ENCODE data around the gene PCDHGA7.
"Not testable (repeated sequence)": the region's sequence is repeated elsewhere in the genome, so short reads cannot be mapped to it uniquely, and the experiment has no call there.

Gene PCDHGA7

DNA sequence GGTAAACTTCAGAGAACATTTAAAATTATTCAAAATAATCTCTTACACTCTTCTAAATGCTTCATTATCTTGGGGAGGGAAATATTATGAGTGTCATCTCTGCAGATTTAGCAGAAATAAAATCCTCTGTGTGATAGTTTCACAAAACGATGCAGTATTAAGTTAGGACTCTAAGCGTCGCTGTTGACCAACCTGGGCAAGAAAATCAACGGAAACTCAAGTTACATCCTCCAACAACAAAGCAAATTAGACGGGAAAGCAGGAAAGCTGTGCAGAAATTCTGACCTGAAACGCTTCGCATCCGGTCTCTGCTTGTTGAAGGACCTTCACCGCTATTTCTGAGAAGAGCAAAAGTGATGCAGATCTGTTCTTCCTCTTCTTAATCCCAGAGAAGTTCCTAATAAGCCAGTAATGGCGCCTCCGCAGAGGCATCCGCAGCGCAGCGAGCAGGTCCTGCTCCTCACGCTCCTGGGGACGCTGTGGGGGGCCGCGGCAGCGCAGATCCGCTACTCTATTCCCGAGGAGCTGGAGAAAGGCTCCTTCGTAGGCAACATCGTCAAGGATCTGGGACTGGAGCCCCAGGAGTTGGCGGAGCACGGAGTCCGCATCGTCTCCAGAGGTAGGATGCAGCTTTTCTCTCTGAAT, 8.7 kb upstream of the PCDHGA7 start, which contains the start of gene PCDHGA6:
Gene PCDHGA6, plus strand, starts transcription at position 219 of the 645 bp plus-strand sequence. Its CDS starts 193 bp downstream, at position 412.
- Mint-ChIP-seq H3K27ac (no peak within 1 kb of the TSS), H3K27me3 (ENCODE audit: low read depth, poor library complexity) (no peaks in the 10 kb centered on the region), H3K9me3 (peaks cover 87% of the 10 kb centered on the region), H3K36me3 (ENCODE audit: low read depth) (peaks cover 30% of the 10 kb centered on the region), H3K4me1 (no peaks in the 10 kb centered on the region), H3K4me3 (no peak within 1 kb of the TSS)
- DNase-seq, result no peak
- TF ChIP-seq, protein P1, sequence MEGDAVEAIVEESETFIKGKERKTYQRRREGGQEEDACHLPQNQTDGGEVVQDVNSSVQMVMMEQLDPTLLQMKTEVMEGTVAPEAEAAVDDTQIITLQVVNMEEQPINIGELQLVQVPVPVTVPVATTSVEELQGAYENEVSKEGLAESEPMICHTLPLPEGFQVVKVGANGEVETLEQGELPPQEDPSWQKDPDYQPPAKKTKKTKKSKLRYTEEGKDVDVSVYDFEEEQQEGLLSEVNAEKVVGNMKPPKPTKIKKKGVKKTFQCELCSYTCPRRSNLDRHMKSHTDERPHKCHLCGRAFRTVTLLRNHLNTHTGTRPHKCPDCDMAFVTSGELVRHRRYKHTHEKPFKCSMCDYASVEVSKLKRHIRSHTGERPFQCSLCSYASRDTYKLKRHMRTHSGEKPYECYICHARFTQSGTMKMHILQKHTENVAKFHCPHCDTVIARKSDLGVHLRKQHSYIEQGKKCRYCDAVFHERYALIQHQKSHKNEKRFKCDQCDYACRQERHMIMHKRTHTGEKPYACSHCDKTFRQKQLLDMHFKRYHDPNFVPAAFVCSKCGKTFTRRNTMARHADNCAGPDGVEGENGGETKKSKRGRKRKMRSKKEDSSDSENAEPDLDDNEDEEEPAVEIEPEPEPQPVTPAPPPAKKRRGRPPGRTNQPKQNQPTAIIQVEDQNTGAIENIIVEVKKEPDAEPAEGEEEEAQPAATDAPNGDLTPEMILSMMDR (IDR thresholded peaks at IDR 0.05), result no peak

DNA sequence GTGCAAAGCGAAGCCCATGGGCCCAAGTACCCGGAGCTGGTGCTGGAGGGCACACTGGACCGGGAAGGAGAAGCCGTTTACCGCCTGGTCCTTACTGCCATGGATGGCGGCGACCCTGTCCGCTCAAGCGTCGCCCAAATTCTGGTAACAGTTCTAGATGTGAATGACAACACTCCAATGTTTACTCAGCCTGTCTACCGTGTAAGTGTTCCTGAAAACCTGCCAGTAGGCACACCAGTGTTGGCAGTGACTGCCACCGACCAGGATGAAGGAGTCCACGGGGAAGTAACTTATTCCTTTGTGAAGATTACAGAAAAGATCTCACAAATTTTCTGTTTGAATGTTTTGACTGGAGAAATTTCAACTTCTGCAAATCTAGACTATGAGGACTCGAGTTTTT, 7.9 kb upstream of the PCDHGA7 start:
- DNase-seq, result no peak
- TF ChIP-seq, protein P1 (IDR thresholded peaks at IDR 0.05), result no peak
- Mint-ChIP-seq H3K4me3 (no peak overlapping the region), H3K27ac (no peak overlapping the region), H3K27me3 (ENCODE audit: low read depth, poor library complexity) (no peaks in the 10 kb centered on the region), H3K4me1 (no peaks in the 10 kb centered on the region), H3K9me3 (peaks cover 87% of the 10 kb centered on the region), H3K36me3 (ENCODE audit: low read depth) (peaks cover 30% of the 10 kb centered on the region)

DNA sequence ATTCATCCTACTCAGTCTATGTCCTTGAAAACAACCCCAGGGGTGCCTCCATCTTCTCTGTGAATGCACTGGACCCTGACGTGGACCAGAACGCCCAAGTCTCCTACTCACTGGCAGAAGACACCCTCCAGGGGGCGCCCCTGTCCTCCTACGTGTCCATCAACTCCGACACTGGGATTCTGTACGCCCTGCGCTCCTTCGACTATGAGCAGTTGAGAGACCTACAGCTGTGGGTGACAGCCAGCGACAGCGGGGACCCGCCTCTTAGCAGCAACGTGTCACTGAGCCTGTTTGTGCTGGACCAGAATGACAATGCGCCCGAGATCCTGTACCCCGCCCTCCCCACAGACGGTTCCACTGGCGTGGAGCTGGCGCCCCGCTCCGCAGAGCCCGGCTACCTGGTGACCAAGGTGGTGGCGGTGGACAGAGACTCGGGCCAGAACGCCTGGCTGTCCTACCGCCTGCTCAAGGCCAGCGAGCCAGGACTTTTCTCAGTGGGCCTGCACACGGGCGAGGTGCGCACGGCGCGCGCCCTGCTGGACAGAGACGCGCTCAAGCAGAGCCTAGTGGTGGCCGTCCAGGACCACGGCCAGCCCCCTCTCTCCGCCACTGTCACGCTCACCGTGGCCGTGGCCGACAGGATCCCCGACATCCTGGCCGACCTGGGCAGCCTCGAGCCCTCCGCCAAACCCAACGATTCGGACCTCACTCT, 6.9 kb upstream of the PCDHGA7 start:
- H3K36me3 Mint-ChIP-seq (ENCODE audit: low read depth), result peaks cover 29% of the 10 kb centered on the region
- not testable (repeated sequence) for H3K27me3 Mint-ChIP-seq (ENCODE audit: low read depth, poor library complexity); H3K4me1 Mint-ChIP-seq; H3K27ac Mint-ChIP-seq; DNase-seq; H3K4me3 Mint-ChIP-seq
- H3K9me3 Mint-ChIP-seq, result peaks cover 85% of the 10 kb centered on the region

DNA sequence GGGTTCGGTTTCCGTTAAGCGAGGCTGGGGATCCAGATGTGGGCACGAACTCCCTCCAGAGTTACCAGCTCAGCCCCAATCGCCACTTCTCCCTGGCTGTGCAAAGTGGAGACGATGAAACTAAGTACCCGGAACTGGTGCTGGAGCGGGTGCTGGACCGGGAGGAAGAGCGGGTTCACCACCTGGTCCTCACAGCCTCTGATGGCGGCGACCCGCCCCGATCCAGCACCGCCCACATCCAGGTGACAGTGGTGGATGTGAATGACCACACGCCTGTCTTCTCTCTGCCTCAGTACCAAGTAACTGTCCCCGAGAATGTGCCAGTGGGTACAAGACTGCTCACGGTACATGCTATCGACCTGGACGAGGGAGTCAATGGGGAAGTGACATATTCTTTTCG, 803 bp downstream of the PCDHGA7 start:
- Mint-ChIP-seq H3K27ac (no peak overlapping the region), H3K9me3 (peaks cover 84% of the 10 kb centered on the region), H3K36me3 (ENCODE audit: low read depth) (peaks cover 27% of the 10 kb centered on the region), H3K4me3 (no peak overlapping the region), H3K27me3 (ENCODE audit: low read depth, poor library complexity) (no peaks in the 10 kb centered on the region), H3K4me1 (no peaks in the 10 kb centered on the region)
- TF ChIP-seq, protein P1 (IDR thresholded peaks at IDR 0.05), result no peak
- no peak for DNase-seq

DNA sequence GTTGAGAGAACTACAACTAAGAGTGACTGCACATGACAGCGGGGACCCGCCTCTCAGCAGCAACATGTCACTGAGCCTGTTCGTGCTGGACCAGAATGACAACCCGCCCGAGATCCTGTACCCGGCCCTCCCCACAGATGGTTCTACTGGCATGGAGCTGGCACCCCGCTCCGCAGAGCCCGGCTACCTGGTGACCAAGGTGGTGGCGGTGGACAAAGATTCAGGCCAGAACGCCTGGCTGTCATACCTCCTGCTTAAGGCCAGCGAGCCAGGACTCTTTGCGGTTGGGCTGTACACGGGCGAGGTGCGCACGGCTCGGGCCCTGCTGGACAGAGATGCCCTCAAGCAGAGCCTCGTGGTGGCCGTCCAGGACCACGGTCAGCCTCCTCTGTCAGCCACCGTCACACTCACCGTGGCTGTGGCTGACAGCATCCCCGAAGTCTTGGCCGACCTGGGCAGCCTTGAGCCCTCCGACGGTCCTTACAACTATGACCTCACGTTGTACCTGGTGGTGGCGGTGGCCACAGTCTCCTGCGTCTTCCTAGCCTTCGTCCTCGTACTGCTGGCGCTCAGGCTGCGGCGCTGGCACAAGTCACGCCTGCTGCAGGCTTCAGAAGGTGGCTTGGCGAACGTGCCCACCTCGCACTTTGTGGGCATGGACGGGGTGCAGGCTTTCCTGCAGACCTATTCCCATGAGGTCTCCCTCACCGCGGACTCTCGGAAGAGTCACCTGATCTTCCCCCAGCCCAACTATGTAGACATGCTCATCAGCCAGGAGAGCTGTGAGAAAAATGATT, 2.1 kb downstream of the PCDHGA7 start:
- Mint-ChIP-seq H3K27ac (no peak overlapping the region), H3K4me3 (no peak overlapping the region), H3K4me1 (no peaks in the 10 kb centered on the region), H3K36me3 (ENCODE audit: low read depth) (peaks cover 38% of the 10 kb centered on the region), H3K27me3 (ENCODE audit: low read depth, poor library complexity) (peaks cover under 1% of the 10 kb centered on the region), H3K9me3 (peaks cover 86% of the 10 kb centered on the region)
- DNase-seq, result no peak
- TF ChIP-seq, protein P1 (IDR thresholded peaks at IDR 0.05), result no peak

All from nephron progenitor cell (in vitro differentiated cells).